Endothelial cell (in vitro differentiated cells): ENCODE results near the gene TARS2. TPM values are rescaled to one million over a fixed set of nuclear protein-coding genes. Genes with fewer than 3 reads are reported as not detected.
A peak's percentile ranks its signal among the peaks of the same experiment; 100 is the strongest.

Experiments
- DNase-seq: peaks from one replicate; pipeline ENCODE4 v3.0.0; 2021; ENCODE audit warnings: low spot score
- H3K27ac Mint-ChIP-seq: one replicate; pipeline ENCODE4 v1.8.0; 2021; ENCODE audit warnings: mixed read lengths, inconsistent platforms; ENCODE audit not compliant: unreplicated experiment
- H3K27me3 Mint-ChIP-seq: one replicate; pipeline ENCODE4 v1.8.0; 2021; ENCODE audit warnings: mild to moderate bottlenecking, moderate library complexity, mixed read lengths, inconsistent platforms; ENCODE audit not compliant: unreplicated experiment
- H3K36me3 Mint-ChIP-seq: one replicate; pipeline ENCODE4 v1.8.0; 2021; ENCODE audit warnings: mild to moderate bottlenecking, low read depth, mixed read lengths, inconsistent platforms; ENCODE audit not compliant: unreplicated experiment
- H3K4me1 Mint-ChIP-seq: one replicate; pipeline ENCODE4 v1.8.0; 2021; ENCODE audit warnings: mild to moderate bottlenecking, mixed read lengths, inconsistent platforms; ENCODE audit not compliant: unreplicated experiment
- H3K4me3 Mint-ChIP-seq: one replicate; pipeline ENCODE4 v1.8.0; 2021; ENCODE audit warnings: mild to moderate bottlenecking, mixed read lengths, inconsistent platforms; ENCODE audit not compliant: unreplicated experiment
- H3K9me3 Mint-ChIP-seq: one replicate; pipeline ENCODE4 v1.8.0; 2021; ENCODE audit warnings: mixed read lengths, inconsistent platforms; ENCODE audit not compliant: unreplicated experiment
- CTCF ChIP-seq: fragments of 200-600 bp; sonication (generic); IDR thresholded peaks from one replicate; pipeline ENCODE4 v1.5.0; 2021; ENCODE audit warnings: antibody characterized with exemption; ENCODE audit not compliant: unreplicated experiment
- long read RNA-seq: library from polyadenylated mRNA; unstranded; transcript quantifications from one replicate; pipeline ENCODE4 v2.0.0, GENCODE V29; 2020; ENCODE audit not compliant: unreplicated experiment
- total RNA-seq: library from RNA; stranded (reverse); fragmentation: NEBNext Ultra II Directional; extraction: Animal tissue kit (Norgen Biotek cat#: 25700); gene quantifications from one replicate; pipeline ENCODE4 v1.2.1, GENCODE V29; 2021; ENCODE audit not compliant: unreplicated experiment

Gene TARS2, protein sequence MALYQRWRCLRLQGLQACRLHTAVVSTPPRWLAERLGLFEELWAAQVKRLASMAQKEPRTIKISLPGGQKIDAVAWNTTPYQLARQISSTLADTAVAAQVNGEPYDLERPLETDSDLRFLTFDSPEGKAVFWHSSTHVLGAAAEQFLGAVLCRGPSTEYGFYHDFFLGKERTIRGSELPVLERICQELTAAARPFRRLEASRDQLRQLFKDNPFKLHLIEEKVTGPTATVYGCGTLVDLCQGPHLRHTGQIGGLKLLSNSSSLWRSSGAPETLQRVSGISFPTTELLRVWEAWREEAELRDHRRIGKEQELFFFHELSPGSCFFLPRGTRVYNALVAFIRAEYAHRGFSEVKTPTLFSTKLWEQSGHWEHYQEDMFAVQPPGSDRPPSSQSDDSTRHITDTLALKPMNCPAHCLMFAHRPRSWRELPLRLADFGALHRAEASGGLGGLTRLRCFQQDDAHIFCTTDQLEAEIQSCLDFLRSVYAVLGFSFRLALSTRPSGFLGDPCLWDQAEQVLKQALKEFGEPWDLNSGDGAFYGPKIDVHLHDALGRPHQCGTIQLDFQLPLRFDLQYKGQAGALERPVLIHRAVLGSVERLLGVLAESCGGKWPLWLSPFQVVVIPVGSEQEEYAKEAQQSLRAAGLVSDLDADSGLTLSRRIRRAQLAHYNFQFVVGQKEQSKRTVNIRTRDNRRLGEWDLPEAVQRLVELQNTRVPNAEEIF
- 16.6 TPM for total RNA-seq
- long read RNA-seq, transcript TARS2-204 (18 exons, 2,729 nt): major isoform, 6 of 10 reads
- long read RNA-seq, partial matches to known transcripts: 2 of 10 reads
- long read RNA-seq, other reads (novel, unspliced or antisense): 2 of 10 reads

- Mint-ChIP-seq H3K27me3 (no peaks in the 10 kb centered on the region), H3K9me3 (no peaks in the 10 kb centered on the region), H3K4me1 (peaks cover 11% of the 10 kb centered on the region), H3K27ac (peak within 1 kb of the TSS; percentile 79), H3K4me3 (peak within 1 kb of the TSS; percentile 95), H3K36me3 (peaks cover 14% of the 10 kb centered on the region)
- peak; percentile 92 for DNase-seq
- peak; percentile 37 for TF ChIP-seq CTCF
These were observed at the start of gene TARS2 for GRCh38 chr1:150486966-150487762. TSS of gene TARS2 (plus strand) at chr1:150487419. CDS start at chr1:150487451, 32 bp downstream.

DNA sequence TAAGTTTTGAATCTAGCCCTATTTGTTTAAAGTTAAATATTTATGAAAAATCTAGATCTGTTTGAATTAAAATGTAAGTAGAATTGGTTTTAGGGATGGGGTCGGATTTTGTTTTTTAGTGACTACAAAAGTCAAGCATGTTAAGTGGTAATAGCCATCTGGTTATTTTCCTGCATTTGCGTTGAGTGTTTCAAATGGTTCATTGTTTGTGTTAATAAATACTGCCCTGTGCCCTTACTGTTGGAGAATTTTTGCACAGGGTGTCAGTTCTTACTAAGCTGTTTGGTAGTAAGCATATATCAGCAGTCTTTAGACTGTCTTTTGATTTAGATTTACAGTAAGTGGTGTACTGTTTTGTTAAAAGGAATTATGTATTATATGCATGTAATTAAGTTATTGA is 46.1 kb upstream of the TARS2 start:
- Mint-ChIP-seq H3K27ac (no peak overlapping the region), H3K27me3 (no peaks in the 10 kb centered on the region), H3K4me3 (no peak overlapping the region), H3K9me3 (no peaks in the 10 kb centered on the region), H3K4me1 (no peaks in the 10 kb centered on the region), H3K36me3 (peaks cover 12% of the 10 kb centered on the region)
- no peak for DNase-seq
- no peak for TF ChIP-seq CTCF

DNA sequence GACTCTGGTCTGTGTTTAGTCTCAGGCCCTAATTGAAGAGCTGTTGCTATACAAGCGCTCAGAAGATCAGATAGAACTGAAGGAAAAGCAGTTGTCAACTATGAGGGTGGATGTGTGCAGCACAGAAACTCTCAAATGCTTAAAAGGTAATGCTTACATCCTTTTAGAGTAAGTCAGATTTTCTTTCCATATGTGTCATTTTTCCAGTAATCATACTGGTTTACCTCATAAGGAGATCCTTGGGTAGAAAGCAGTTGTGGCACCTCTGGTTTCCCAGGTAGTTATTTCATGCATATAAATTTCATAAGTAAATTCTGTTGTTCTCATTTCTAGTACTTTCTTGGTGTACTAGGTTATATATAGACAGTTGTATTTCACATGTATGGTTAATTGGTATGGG is 43.0 kb upstream of the TARS2 start:
- no peak overlapping the region for H3K4me3 Mint-ChIP-seq
- DNase-seq: no peak
- no peaks in the 10 kb centered on the region for H3K27me3 Mint-ChIP-seq
- H3K4me1 Mint-ChIP-seq: no peaks in the 10 kb centered on the region
- no peaks in the 10 kb centered on the region for H3K9me3 Mint-ChIP-seq
- peak overlapping the region; percentile 3 for H3K27ac Mint-ChIP-seq
- no peak for TF ChIP-seq CTCF
- H3K36me3 Mint-ChIP-seq: peaks cover 18% of the 10 kb centered on the region

DNA sequence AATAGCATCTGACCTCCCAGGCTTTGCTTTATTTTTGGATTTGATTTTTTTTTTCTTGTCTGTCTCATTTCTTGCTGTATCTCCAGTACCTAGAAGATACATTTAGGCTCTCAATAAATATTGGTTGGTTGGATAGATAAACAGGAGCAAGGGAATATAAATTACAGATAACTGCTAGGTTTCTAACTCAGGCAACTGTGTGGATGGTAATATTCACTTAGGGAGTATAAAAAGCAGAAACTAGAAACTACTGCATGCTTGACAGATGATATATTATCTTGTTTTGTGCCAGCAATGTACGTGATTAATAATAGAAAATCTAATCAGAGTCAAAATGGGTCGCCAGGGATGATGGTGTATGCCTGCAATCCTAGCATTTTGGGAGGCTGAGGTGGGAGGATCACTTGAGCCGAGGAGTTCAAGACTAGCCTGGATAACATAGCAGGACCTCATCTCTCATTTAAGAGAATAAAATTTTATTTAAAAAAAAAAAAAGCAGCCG is 31.0 kb upstream of the TARS2 start:
- no peak for DNase-seq
- TF ChIP-seq CTCF: no peak
- H3K27ac Mint-ChIP-seq: no peak overlapping the region
- H3K27me3 Mint-ChIP-seq: no peaks in the 10 kb centered on the region
- H3K36me3 Mint-ChIP-seq: peaks cover 21% of the 10 kb centered on the region
- no peaks in the 10 kb centered on the region for H3K9me3 Mint-ChIP-seq
- peaks cover 9% of the 10 kb centered on the region for H3K4me1 Mint-ChIP-seq
- no peak overlapping the region for H3K4me3 Mint-ChIP-seq
